Measurements from ENCODE around the gene BCKDHA.
"Not testable (repeated sequence)": the region's sequence is repeated elsewhere in the genome, so short reads cannot be mapped to it uniquely, and the experiment has no call there.

The BCKDHA gene

GRCh38 chr19:41371541-41371940 is 26.1 kb upstream of the BCKDHA start:
- DNase-seq (ENCODE audit: low spot score): no peak
- TF ChIP-seq CTCF (IDR thresholded peaks at IDR 0.05; ENCODE audit: extremely low read depth, missing control alignments): no peak

- no peak for TF ChIP-seq CTCF (IDR thresholded peaks at IDR 0.05; ENCODE audit: extremely low read depth, missing control alignments)
- no peak for DNase-seq (ENCODE audit: low spot score)
These were observed 25.1 kb upstream of the BCKDHA start for GRCh38 chr19:41372501-41372900.

- TF ChIP-seq CTCF (IDR thresholded peaks at IDR 0.05; ENCODE audit: extremely low read depth, missing control alignments): no peak
- DNase-seq (ENCODE audit: low spot score): no peak
These were observed 23.6 kb upstream of the BCKDHA start for GRCh38 chr19:41373993-41374392.

GRCh38 chr19:41376241-41376997 is 21.2 kb upstream of the BCKDHA start, which contains the start of gene TMEM91:
TMEM91 (plus strand) TSS chr19:41376533; CDS start chr19:41378310, 1,777 bp downstream.
- no peak for DNase-seq (ENCODE audit: low spot score)
- no peak for TF ChIP-seq CTCF (IDR thresholded peaks at IDR 0.05; ENCODE audit: extremely low read depth, missing control alignments)

GRCh38 chr19:41376998-41377365 is 20.6 kb upstream of the BCKDHA start:
- no peak for TF ChIP-seq CTCF (IDR thresholded peaks at IDR 0.05; ENCODE audit: extremely low read depth, missing control alignments)
- no peak for DNase-seq (ENCODE audit: low spot score)

GRCh38 chr19:41377977-41378709 is 19.5 kb upstream of the BCKDHA start:
- DNase-seq (ENCODE audit: low spot score): peak; percentile 80
- peak; percentile 26 for TF ChIP-seq CTCF (IDR thresholded peaks at IDR 0.05; ENCODE audit: extremely low read depth, missing control alignments)

GRCh38 chr19:41381536-41381935 is 16.1 kb upstream of the BCKDHA start:
- DNase-seq (ENCODE audit: low spot score): not testable (repeated sequence)

Measured in GM20000 (cell line).